Mucosa of descending colon (tissue), 3 donors: ENCODE data around the gene COL5A1. TPM values are rescaled to one million over a fixed set of nuclear protein-coding genes. Genes with fewer than 3 reads are reported as not detected.
A peak's percentile ranks its signal among the peaks of the same experiment; 100 is the strongest.

Experiments used
- ATAC-seq: fragments of 200-7000 bp; cut with Tn5 transposase; one replicate; pipeline ENCODE4 v1.9.1; 2020; ENCODE audit warnings: mild to moderate bottlenecking, moderate library complexity
- DNase-seq, 3 donors: peaks; one replicate each; pipeline ENCODE4 v3.0.0-alpha.2; 2020
- H3K36me3 ChIP-seq: fragments of 200-600 bp; one replicate; pipeline ENCODE4 v1.8.0; 2021; ENCODE audit warnings: low read depth, mild to moderate bottlenecking
- H3K4me1 ChIP-seq: fragments of 200-600 bp; one replicate; pipeline ENCODE4 v1.8.0; 2021; ENCODE audit warnings: low read depth, mild to moderate bottlenecking
- H3K4me3 ChIP-seq: fragments of 200-600 bp; one replicate; pipeline ENCODE4 v1.8.0; 2021; ENCODE audit warnings: mild to moderate bottlenecking
- H3K9me3 ChIP-seq: fragments of 200-600 bp; one replicate; pipeline ENCODE4 v1.8.0; 2021; ENCODE audit warnings: mild to moderate bottlenecking
- intact Hi-C, 2 donors: fragments of 100-400 bp; cut with DNase I in 1 of 2; cut with micrococcal nuclease in 1 of 2; formaldehyde crosslinking; loops; one replicate each; pipeline versions ENCODE4 v1.11.0 to v1.11.1; 2022; cut with DNase I, micrococcal nuclease
- total RNA-seq, 3 donors: library from RNA; stranded (reverse); fragmentation: NEBNext Ultra II Directional in 2 of 3; extraction: Animal tissue kit (Norgen Biotek cat#: 25700) in 2 of 3; gene quantifications; one replicate each; pipeline versions ENCODE4 v1.2.1 to v1.2.4, GENCODE V29; 2021 to 2023
- TF ChIP-seq, protein P1 (sequence below): fragments of 200-600 bp; IDR thresholded peaks from one replicate; pipeline ENCODE4 v1.8.0; 2022; ENCODE audit warnings: antibody characterized with exemption, mild to moderate bottlenecking
- donor health status: DM: no; HTN: no; CAD: no; lungs with moderate emphysema.
- donor health status: DM: no; HTN: no; CAD: no.
- donor health status: DM: no; HTN: yes; CAD: no.

Gene COL5A1
- total RNA-seq, 3 donors from 2014 or later: 8.6 to 62.3 (median 22.2) TPM

DNA sequence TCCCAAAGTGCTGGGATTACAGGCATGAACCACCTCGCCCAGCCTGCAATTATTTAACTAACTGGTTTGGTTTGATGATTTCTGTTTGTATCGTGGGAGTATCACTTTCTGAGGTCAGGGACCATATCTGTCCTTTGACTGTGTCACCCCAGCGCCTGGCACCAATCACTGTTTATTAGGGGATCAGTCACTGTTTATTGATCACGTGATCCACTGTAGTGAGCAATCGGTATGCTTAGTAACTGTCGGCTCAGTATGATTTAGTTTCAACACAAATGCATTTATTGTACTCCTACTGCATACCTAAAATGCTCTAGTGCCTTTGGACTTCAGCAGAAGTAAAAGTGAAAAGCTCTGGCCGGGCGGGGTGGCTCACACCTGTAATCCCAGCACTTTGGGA is 54.8 kb downstream of the COL5A1 start:
- intact Hi-C loops: loop anchor here in 1 of 2 donors (5.0 kb wide), 1 partner anchor 46 kb away; no protein-coding TSS in a partner anchor
- TF ChIP-seq, protein P1, sequence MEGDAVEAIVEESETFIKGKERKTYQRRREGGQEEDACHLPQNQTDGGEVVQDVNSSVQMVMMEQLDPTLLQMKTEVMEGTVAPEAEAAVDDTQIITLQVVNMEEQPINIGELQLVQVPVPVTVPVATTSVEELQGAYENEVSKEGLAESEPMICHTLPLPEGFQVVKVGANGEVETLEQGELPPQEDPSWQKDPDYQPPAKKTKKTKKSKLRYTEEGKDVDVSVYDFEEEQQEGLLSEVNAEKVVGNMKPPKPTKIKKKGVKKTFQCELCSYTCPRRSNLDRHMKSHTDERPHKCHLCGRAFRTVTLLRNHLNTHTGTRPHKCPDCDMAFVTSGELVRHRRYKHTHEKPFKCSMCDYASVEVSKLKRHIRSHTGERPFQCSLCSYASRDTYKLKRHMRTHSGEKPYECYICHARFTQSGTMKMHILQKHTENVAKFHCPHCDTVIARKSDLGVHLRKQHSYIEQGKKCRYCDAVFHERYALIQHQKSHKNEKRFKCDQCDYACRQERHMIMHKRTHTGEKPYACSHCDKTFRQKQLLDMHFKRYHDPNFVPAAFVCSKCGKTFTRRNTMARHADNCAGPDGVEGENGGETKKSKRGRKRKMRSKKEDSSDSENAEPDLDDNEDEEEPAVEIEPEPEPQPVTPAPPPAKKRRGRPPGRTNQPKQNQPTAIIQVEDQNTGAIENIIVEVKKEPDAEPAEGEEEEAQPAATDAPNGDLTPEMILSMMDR: no peak
- ATAC-seq (no peak), DNase-seq (no peak)
- no peaks in the 10 kb centered on the region for H3K4me1 ChIP-seq
- H3K36me3 ChIP-seq: no peaks in the 10 kb centered on the region
- H3K4me3 ChIP-seq: no peak overlapping the region
- no peaks in the 10 kb centered on the region for H3K9me3 ChIP-seq

DNA sequence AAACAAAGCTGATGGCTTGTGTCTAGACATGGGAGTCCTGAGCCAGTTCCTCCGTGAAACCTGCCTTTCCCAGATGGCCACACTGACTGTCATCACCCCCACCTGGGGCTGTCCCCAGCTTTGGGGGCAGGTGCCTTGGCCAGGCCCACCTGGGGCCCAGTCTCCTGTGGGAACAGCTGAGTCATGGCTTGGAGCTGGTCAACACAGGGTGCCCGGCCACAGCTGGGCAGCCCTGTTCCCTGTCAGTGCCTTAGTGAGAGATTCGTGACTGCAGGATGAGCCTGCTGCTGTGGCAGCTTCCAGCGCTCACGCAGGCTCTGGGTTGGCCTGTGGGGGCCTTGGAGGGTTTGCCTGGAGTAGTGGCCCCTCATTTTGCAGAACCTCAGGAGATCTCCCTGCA is 56.5 kb downstream of the COL5A1 start:
- DNase-seq (peak in 1 of 3 donors; percentile 26), ATAC-seq (no peak)
- TF ChIP-seq, protein P1: no peak
- no peaks in the 10 kb centered on the region for H3K4me1 ChIP-seq
- no peaks in the 10 kb centered on the region for H3K36me3 ChIP-seq
- intact Hi-C loops: loop anchor here in 1 of 2 donors (5.0 kb wide), 1 partner anchor 44 kb away; no protein-coding TSS in a partner anchor
- H3K9me3 ChIP-seq: no peaks in the 10 kb centered on the region
- H3K4me3 ChIP-seq: no peak overlapping the region

DNA sequence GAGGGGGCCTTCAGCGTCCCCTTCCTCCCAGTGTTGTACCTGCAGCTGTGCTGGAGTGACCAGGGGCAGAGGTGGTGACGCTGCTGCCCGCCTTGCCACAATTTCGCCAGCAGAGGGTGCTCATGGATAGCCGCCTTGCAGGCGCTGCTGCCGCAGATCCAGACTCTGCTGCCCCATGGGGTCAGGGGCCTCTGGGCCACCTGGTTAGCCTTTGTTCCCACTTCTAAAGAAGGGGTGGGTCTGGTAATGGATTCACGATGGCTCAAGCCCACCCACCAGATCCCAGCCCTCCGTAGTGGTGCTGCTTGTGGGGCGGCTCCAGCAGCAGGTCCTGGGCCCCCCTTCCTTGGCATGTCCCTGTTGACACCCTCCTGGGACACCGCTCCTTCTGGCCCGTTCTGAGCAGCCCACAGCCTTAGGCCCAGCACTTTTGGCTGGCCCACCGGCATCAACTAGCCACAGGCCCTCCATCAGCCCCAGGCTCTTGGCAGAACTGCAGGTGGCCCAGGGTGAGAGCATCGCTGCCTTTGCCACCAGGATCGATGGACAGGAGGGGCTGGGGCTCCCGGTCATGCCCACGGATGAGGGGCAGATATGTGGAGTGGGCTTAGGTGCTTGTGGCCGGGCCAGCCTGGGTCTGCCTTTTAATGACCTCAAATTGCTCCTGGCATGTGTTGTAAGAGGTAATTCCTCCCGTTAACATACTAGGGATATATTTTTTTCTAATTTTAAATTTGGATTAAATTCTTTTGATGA is 57.2 kb downstream of the COL5A1 start:
- ATAC-seq: peak; percentile 75
- TF ChIP-seq, protein P1: peak; percentile 92
- Histone ChIP-seq H3K4me1 (no peaks in the 10 kb centered on the region), H3K9me3 (no peaks in the 10 kb centered on the region), H3K4me3 (no peak overlapping the region), H3K36me3 (no peaks in the 10 kb centered on the region)
- intact Hi-C loops: loop anchor here in 1 of 2 donors (5.0 kb wide), 1 partner anchor 44 kb away; no protein-coding TSS in a partner anchor
- DNase-seq: peak; percentile 62 to 72 (median 68)

DNA sequence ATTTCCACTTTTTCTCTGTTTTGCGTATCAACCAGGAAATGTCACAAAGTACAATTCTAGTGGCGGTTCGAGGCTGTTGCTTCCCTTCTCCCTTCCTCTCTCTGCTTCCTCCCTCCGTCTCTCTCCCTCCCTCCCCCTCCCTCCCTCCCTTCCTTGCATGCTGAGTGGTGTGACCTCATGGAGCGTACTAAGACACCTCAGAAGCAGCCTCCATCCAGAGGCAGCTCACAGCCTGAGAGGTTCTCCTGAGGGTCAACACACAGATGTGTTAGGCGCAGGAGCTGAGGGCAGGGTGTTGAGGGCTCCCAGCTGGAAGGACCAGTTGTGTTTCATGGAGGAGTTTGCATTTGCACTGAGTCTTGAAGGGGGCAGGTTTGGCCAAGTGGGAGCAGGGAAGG is 57.7 kb downstream of the COL5A1 start:
- Histone ChIP-seq H3K36me3 (no peaks in the 10 kb centered on the region), H3K4me1 (no peaks in the 10 kb centered on the region), H3K9me3 (no peaks in the 10 kb centered on the region), H3K4me3 (no peak overlapping the region)
- ATAC-seq: no peak
- TF ChIP-seq, protein P1: no peak
- intact Hi-C loops: loop anchor here in 1 of 2 donors (5.0 kb wide), 1 partner anchor 43 kb away; no protein-coding TSS in a partner anchor
- no peak for DNase-seq

DNA sequence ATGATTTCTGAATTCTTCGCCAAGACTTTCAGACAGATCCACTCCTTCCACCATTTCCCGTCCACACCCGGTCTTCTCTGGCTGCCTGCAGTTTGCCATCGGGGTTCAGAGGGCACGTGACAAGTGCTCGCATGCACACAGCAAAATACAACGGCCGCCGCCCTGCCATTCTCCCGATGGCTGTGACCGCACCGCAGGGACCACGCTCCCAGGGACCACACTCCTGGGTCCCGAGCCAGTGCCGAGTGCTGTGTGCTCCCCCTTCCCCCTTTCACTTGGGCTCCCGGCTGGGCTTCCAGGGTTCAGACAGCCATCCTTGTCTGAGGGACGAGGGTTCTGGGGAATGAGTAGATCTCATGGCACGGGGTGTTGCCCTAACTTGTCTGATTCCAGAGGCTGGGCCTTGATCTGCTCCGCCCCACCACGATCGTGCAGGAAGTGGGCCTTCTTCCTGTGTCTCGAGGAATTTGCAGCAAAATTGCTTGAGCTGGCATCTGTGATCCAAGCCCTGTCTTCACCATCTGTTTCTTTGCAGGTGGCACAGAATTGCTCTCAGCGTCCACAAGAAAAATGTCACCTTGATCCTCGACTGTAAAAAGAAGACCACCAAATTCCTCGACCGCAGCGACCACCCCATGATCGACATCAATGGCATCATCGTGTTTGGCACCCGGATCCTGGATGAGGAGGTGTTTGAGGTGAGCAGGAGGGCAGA is 59.2 kb downstream of the COL5A1 start:
- Histone ChIP-seq H3K9me3 (no peaks in the 10 kb centered on the region), H3K36me3 (no peaks in the 10 kb centered on the region), H3K4me3 (no peak overlapping the region), H3K4me1 (no peaks in the 10 kb centered on the region)
- ATAC-seq: no peak
- TF ChIP-seq, protein P1: no peak
- peak in 1 of 3 donors; percentile 32 for DNase-seq
- intact Hi-C loops: no loop called here
